GM18907 (cell line): ENCODE results near the gene OMP.

Experiments
- ATAC-seq: cut with Tn5 transposase; IDR thresholded peaks from one replicate; pipeline ENCODE4 v1.9.1; 2021; ENCODE audit warnings: mild to moderate bottlenecking, moderate library complexity; ENCODE audit not compliant: unreplicated experiment

OMP gene

DNA sequence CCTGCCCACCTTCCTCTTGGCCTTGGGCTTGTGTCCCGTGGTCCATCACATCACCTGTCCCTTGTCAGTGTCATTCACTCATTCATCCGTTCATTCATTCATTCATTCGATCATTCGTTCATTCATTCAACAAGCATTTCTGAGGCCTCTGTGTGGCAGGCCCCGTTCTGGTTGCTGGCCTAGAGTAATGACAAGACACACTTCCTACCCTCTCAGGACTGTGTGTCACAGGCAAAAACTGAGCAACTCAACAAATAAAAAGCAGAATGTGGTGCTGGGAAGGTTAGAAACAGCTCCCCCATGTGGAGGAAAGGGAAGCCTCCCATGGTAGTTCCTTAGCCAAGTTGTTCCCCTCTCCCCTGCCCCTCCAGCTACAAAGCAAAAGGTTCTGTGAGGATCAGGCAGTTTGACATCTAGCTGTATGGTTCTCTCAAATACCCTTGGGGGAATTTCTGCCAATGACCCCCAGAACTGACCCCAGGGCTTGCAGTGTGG is 1.6 kb upstream of the OMP start:
- ATAC-seq, result no peak

DNA sequence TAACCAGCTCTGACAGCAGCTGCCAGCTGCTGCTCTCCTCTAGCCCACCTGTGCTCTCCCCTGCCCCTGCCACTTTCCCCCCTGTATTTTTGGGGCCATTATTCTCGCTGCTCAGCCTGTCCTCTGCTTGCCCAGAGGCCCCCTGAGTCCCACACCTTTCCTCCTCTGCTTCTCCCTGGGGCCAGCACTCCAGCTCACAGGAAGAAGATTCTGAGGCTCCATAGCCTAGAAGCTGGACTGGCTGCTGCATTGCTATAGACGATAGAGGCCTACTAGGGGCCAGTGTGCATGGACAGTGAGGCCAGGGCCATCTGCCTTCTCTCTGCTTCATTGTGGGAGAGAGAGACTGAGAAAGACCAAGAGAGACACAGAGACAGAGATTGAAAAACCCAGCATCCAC is 679 bp downstream of the OMP start:
- ATAC-seq, result no peak

DNA sequence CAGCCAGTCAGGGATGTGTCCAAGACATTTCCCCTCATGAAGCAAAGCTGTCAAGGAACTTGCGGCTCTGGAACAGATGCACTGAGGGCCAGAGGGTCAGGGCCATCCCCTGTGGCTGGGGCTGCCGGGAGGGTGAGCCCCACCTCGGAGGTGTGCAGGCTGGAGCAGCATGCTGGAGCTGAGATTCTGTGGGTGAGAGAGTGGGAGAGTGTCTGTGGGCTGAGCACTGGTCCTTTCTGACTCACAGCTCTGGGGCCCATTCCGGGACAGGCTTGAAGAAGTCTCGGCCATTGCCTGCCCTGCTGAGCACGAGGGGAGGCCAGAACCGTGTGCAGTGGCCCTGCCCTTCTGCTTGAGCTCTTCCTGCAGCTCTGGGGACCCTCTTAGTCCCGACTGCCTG is 2.1 kb downstream of the OMP start:
- no peak for ATAC-seq

DNA sequence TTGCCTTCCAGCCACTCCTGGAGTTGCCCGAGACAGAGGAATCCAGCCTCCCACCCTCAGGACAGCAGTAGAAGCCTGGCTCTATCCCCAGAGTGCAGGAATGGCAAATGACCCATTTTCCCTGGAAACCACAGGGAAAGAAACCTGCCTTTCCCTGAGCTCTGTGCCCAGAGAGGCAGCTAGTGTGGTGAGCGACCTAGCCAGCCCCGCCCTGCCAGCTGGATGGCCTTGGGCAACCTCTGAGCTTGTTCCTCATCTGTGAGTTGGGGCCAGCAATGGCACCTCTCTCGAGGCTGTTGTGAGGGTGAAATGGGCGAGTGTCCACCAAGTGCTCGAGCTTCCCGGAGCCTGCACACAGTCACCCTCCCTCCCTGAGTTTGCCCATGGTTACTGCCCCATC is 3.7 kb downstream of the OMP start:
- no peak for ATAC-seq

DNA sequence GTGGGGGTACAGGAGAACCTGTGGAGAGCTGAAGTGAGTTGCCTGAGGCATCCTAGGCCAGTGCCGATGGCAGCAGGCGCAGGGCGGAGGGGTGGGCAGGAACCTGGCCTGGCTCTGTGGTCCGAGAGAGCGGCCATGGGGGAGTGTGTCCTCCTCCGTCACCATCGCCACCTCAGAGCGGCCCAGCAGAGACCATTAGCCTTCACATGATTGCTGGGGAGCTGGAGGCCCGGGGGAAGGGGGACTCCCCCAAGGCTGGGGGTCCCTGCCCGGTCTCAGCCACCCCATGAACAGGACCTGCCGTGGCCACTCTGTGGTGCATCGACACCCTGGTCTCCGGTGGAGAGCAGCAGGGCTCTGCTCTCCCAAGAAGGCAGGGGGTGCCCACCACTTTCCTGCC is 4.1 kb downstream of the OMP start:
- ATAC-seq, result no peak

DNA sequence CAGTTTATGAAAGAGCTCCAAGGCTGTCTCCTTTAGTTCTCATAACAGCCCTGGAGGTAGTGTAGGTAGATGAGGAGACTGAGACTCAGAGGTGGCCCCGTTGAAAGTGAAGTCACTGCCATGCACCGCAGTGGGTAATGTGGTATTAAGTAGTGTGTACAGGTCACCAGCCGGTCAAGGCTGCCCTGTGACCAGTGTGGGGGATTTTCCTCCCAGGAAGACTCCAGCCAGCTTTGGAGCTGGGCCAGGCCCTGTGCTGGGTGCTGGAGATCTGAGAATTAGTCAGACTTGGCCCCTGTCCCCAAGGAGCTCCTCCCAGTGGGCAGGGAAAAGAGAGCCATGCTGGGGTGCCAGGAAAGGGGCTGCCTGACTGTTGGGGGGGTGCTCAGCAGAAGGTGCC is 5.3 kb downstream of the OMP start:
- no peak for ATAC-seq

DNA sequence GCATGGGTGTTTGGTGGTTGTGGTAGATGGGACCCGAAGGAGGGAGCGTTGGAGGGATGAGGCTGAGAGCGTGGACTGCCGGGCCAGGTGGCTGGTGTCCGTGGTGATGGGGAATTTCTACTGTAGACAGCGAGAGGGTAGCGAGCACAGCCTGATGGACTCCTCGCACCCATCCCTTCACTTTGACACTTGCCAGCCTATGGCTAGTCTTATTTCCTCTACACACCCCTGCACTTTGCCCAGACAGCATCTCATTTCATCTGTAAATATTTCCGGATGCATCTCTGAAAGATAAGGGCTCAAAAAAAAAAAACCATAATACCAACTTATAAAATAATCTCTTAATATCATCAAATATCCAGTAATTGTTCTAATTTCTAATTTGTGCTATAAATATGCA is 5.8 kb downstream of the OMP start:
- ATAC-seq, result no peak

DNA sequence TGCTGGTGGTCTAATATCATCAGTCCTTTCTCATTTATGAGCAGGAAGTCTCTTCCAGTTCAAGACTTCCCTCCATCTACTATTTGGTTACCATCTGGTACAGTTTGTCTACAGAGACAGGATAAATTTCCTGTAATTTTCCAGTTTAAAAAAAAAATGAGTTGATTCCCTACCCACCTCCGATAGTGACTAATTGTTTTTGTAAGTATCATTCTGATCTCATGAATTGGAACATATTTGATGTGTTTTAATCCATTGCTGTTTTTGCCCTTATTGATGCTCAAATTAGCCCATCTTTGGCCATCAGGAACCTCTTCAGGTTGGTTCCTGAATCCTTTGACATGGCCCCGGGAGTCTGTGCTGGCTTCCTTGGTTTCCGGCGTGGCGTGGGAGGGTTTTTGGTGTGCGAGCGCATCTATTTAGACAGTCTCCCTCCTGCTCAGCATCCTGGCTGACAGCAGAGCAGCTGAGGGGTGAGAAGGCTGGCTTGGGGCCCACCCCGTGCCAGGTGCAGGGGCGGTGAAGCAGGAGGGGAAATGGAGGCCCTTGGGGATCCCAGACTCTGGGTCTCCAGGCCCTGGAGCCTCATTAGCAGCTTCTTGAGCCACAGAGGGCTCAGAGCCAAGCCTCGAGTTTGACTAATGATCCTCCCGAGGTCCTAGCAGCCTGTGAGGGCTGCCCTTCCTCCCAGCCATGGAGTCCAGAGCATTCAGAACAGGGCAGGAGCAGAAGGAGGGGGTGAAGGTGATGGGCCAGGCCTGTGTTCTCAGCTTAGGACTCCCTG is 6.8 kb downstream of the OMP start:
- no peak for ATAC-seq

DNA sequence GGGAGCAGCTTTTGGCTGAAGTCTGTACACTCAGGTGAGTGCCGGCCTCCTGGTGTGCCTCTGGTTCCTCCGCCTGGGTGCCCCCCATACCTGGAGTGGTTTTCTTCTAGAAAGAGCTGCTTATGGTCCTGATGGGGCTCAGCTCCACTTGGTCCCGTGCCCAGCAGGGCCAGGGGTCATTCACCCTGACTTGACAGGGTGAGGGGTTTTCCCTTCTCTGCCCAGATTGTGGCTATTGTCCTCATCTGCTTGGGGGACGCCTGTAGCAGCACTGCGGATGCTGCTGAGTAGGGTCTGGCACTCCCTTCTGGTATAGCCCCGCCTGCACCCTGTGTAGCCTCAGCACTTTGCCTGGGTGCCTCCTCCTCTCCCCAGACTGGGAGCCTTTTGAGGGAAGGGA is 8.2 kb downstream of the OMP start:
- ATAC-seq, result no peak

DNA sequence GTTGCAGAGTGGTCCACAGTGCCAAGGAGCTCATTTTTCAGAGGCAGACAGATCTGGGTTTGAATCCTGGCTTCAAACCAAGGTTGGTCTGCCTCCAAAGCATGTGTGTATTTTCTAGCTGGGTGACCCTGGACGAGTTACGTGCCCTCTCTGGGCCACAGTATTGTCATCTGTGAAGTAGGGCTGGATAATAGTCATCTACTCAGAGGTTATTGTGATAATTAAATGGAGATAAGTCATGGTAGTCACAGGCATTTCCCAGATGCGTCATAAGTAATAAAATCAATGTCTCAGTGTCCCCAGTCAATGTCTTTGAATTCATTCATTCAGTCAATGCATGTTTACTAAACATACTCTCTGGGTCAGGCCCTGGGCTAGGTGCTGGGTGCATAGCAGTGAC is 8.6 kb downstream of the OMP start:
- ATAC-seq, result no peak

DNA sequence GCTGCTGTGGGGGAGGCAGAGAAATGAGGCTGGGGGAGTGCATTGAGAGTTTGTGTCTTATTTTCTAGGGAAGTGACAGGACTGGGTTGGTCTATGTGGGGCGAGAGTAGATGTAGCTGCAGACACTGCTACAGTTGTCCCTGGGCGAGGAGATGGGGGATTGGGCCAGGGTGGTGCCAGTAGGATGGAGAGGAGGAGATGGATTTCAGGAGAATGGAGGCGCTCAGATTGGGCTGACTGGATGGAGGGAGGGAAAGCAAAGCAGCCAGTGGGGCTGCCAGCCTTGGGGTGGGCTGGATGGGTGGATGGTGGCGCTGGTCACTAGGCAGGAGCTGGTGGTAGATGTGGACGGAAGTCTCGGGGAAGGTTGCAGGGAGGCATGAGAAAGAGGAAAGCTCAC is 9.3 kb downstream of the OMP start:
- ATAC-seq, result no peak

DNA sequence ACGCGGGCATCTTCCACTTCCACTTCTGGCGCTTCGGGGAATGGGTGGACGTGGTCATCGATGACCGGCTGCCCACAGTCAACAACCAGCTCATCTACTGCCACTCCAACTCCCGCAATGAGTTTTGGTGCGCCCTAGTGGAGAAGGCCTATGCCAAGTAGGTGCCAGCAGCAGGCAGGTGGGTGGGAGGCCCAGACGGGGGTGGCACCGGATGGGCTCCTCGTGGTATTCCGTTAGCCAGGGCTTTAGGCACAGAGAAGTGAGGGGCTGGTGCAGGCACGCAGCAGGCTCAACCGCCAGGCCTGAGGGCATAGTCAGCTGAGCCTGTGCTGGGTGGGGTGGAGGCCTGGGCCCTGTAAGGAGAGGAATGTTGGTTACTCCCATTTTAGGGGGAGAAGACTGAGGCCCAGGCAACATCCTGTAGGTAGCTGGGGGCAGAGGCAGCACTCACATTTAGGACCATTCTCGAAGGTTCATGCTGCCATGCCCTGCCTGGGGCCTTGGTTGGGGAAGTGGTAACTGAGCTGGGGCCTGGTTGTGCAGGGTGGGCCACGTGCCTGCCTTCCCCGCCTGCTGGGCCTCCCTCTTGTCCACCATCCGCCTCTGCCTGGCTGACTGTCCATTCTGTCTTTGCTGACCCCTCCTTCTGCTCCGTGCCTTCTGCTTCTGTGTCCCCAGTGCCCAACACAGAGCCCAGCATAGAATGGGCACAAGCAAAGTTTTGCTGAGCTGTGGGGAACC is 10.2 kb downstream of the OMP start:
- ATAC-seq, result no peak

DNA sequence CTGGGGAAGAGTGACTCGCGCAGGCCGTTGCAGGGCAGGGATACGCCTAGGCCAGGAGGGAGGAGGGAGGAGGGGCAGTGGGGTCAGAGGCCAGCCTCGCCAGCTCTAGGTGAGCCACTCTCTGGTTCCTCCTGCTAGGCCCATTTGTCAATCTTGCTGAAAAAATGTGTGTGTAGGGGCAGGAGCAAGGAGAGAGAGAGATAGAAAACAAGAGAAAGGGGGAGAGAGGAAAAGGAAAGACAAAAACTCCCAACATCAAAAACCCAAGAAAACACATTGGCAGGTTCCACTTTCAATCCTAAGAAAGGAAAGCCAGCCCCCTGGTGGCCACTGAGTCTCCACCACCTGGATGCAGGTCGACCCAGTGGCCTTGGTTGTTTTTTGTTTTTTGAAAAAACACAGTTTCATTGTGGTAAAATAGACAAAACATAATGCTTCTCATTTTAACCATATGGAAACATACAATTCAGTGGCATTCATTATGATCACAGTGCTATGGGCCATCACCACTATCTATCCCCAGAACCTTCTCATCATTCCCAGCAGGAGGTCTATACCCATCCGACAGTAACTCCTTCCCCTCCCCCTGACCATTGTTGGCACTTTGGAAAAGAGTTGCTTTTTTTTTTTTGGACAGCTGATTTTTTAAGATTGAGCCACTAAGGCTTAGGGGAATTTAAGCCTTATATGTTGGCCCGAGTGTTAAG is 10.9 kb downstream of the OMP start:
- no peak for ATAC-seq

DNA sequence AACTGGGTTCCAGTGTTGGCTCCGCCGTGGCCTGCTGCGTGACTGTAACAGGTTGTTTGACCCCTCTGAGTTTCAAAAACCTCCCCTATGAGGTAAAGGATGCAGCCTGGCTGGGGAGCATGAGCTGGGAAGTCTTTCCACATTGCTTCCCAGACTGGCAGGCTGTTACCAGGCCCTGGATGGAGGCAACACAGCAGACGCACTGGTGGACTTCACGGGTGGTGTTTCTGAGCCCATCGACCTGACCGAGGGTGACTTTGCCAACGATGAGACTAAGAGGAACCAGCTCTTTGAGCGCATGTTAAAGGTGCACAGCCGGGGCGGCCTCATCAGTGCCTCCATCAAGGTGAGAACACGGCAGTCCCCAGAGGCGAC is 11.4 kb downstream of the OMP start:
- ATAC-seq, result no peak

DNA sequence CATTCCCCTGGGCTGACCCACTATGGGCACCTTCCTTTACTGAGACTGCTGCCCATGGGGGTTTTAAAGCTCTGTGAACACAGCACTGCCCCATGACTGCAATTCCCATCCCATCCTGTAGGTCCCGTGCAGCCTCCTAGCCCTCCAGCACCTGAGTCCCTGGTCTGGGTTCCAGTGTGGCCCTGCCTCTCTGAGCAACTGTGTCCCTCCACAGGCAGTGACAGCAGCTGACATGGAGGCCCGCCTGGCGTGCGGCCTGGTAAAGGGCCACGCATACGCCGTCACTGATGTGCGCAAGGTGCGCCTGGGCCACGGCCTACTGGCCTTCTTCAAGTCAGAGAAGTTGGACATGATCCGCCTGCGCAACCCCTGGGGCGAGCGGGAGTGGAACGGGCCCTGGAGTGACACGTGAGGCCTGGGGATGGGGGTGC is 12.6 kb downstream of the OMP start:
- ATAC-seq, result no peak

DNA sequence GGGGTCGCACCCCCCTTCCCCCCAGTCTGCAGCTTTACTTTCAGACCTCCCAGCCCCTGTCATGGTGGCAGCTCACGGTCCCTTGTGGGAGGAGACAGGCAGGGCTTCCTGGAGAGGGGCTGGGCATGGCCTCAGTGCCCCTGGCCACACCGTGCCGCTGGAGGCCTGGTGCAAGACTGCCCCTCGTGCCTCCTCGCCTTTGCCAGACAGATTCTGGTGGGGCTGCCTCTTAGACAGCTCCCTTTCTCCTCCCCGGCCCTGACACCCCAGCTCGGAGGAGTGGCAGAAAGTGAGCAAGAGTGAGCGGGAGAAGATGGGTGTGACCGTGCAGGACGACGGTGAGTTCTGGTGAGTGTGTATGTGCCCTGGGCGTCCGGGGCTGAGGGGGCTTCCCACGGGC is 13.3 kb downstream of the OMP start:
- ATAC-seq, result no peak

DNA sequence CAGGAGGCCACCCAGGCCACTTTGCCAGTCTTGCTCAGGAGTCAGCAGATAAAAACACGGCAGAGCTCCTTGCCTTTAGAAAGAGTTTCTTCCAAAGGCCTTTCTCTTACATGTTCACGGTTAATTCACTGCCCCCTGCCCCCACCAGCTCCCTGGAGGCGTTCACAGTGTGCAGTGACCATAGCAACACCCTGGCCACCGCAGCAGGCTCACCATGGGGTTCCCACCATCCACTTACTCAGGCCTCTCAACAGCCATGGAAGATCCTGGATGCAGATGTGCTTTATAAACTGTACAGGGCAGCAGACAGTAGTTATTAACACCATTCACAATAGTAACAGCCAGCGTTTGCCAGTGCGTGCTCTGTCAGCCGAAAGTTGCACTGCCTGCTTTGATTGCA is 14.9 kb downstream of the OMP start:
- ATAC-seq, result no peak

DNA sequence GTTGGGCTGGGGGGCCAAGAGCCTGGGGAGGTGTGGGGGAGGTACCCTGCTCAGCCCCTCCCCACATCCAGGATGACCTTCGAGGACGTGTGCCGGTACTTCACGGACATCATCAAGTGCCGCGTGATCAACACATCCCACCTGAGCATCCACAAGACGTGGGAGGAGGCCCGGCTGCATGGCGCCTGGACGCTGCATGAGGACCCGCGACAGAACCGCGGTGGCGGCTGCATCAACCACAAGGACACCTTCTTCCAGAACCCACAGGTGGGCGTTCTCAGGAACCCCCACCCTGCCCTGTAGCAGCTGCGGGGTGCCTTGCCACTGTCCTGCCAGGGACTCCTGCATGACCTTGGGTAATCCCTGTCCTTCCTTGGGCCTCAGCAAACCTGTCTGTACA is 15.4 kb downstream of the OMP start:
- no peak for ATAC-seq

DNA sequence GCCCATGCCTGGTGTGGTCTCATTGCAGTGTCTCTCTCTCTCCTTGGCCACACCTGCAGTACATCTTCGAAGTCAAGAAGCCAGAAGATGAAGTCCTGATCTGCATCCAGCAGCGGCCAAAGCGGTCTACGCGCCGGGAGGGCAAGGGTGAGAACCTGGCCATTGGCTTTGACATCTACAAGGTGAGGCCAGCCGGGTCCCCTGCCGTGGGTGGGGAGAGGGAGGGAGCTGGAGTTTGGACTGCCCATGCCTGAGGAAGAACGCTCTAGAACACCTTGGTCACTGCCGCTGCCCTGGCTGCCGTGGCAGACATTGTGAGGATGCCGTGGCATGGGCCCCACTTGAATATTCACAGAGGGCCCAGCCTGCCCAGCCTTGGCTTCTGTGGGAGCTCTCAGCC is 16.3 kb downstream of the OMP start:
- ATAC-seq, result no peak

DNA sequence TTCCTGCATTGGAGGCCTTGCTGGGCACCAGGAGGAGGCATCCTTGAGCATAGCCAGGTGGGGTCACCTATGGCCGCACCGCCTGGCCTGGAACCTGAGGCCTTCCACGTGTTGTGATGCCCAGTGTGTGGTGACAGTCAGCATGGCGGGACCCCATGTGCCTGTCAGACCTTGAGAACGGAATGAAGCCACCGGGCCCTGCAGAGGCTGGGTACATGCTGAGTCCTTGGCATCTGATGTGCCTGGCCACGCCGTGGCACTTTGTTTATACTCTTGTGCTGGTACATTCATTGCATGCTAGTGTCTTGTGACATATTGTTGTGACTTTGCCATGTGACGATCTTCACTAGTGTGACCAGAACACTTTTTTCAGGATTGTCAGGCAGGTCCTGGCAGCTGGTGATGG is 16.9 kb downstream of the OMP start:
- ATAC-seq, result no peak

DNA sequence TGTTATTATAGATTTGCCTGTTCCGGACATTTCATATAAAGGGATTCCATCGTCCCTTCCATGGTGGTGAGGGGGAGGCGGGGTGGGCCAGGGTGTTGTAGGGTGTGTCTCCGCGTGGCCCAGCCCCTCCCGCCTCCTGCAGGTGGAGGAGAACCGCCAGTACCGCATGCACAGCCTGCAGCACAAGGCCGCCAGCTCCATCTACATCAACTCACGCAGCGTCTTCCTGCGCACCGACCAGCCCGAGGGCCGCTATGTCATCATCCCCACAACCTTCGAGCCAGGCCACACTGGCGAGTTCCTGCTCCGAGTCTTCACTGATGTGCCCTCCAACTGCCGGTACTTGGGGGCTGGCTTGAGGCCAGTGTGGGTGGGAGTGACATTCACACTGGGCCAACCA is 17.9 kb downstream of the OMP start:
- no peak for ATAC-seq

DNA sequence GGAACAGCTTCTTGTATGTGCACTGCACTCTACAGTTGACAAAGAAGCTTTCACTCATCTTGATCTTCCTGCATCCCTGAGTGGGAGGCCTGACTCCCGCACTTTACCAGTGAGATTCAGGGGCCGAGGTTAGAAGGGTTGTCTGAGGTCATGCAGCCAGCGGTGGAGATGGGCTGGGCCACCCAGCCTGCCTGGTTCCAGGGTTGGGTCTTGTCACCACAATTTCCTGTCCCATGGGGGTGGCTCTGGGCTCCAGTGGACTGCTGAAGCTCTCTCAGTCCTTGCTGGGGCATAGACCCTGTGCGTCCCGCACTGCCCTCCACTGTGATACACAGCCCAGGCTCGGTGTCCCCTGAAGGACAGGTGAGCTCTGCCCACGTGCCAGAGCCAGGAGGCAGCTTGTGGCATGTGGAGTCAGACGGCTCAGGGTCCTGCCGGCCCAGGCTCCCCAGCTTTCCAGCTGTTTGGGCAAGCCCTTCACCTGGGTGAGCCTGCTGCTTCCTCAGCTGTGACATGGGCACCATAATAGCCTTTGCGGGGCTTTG is 18.5 kb downstream of the OMP start:
- no peak for ATAC-seq
